GM21529 (cell line): ENCODE results near the gene COL5A2.

ENCODE experiments used
- ATAC-seq: cut with Tn5 transposase; IDR thresholded peaks from one replicate; pipeline ENCODE4 v1.9.1; 2021; ENCODE audit not compliant: unreplicated experiment

Gene COL5A2

GRCh38 chr2:189179570-189179950 is at the start of gene COL5A2:
TSS of gene COL5A2 (minus strand) at chr2:189179761. CDS start at chr2:189179604, 157 bp downstream.
- no peak for ATAC-seq

GRCh38 chr2:189226017-189226416 is 46.5 kb upstream of the COL5A2 start:
- no peak for ATAC-seq

GRCh38 chr2:189225032-189225431 is 45.5 kb upstream of the COL5A2 start:
- ATAC-seq: no peak

- no peak for ATAC-seq
Measured at GRCh38 chr2:189222468-189223105, 43.0 kb upstream of the COL5A2 start.

- no peak for ATAC-seq
Measured at GRCh38 chr2:189221811-189222467, 42.4 kb upstream of the COL5A2 start.

GRCh38 chr2:189218236-189218635 is 38.7 kb upstream of the COL5A2 start:
- ATAC-seq: no peak

GRCh38 chr2:189217541-189217940 is 38.0 kb upstream of the COL5A2 start:
- ATAC-seq: no peak

- no peak for ATAC-seq
Measured at GRCh38 chr2:189217051-189217450, 37.5 kb upstream of the COL5A2 start.

- no peak for ATAC-seq
Measured at GRCh38 chr2:189214484-189214883, 34.9 kb upstream of the COL5A2 start.

GRCh38 chr2:189213250-189213649 is 33.7 kb upstream of the COL5A2 start:
- ATAC-seq: no peak

GRCh38 chr2:189210250-189211087 is 30.9 kb upstream of the COL5A2 start:
- ATAC-seq: no peak

- ATAC-seq: no peak
Measured at GRCh38 chr2:189208254-189208653, 28.7 kb upstream of the COL5A2 start.

- ATAC-seq: no peak
Measured at GRCh38 chr2:189204322-189204941, 24.9 kb upstream of the COL5A2 start.

GRCh38 chr2:189203177-189203799 is 23.7 kb upstream of the COL5A2 start:
- no peak for ATAC-seq

GRCh38 chr2:189199797-189200196 is 20.2 kb upstream of the COL5A2 start:
- ATAC-seq: no peak

- no peak for ATAC-seq
Measured at GRCh38 chr2:189192766-189193165, 13.2 kb upstream of the COL5A2 start.

GRCh38 chr2:189191766-189192165 is 12.2 kb upstream of the COL5A2 start:
- ATAC-seq: no peak

GRCh38 chr2:189190685-189191084 is 11.1 kb upstream of the COL5A2 start:
- no peak for ATAC-seq

- ATAC-seq: no peak
Measured at GRCh38 chr2:189188115-189188805, 8.7 kb upstream of the COL5A2 start.

- no peak for ATAC-seq
Measured at GRCh38 chr2:189183170-189183569, 3.6 kb upstream of the COL5A2 start.
